Skeletal muscle tissue (tissue), 4 donors: ENCODE data around the gene CNTD1. TPM values are rescaled to one million over a fixed set of nuclear protein-coding genes. Genes with fewer than 3 reads are reported as not detected.

ENCODE experiments used
- H3K27ac ChIP-seq: one replicate; pipeline ENCODE4 v1.7.0; 2013; ENCODE audit warnings: mild to moderate bottlenecking, low read depth, low read length, inconsistent platforms
- H3K27me3 ChIP-seq, 3 donors: one replicate each; pipeline ENCODE4 v1.7.0; 2013; ENCODE audit warnings: low read length in 3 of 3; ENCODE audit not compliant: control insufficient read depth in 3 of 3, insufficient read depth in 3 of 3
- H3K36me3 ChIP-seq, 3 donors: one replicate each; pipeline ENCODE4 v1.7.0; 2013; ENCODE audit warnings: low read length in 3 of 3; ENCODE audit not compliant: control insufficient read depth in 3 of 3, insufficient read depth in 3 of 3
- H3K4me1 ChIP-seq, 3 donors: one replicate each; pipeline ENCODE4 v1.7.0; 2013; ENCODE audit warnings: low read length in 3 of 3, mild to moderate bottlenecking in 3 of 3; ENCODE audit not compliant: control insufficient read depth in 3 of 3, insufficient read depth in 3 of 3
- H3K4me3 ChIP-seq, 3 donors: one replicate each; pipeline ENCODE4 v1.7.0; 2013; ENCODE audit warnings: low read length in 3 of 3
- H3K9ac ChIP-seq, 3 donors: one replicate each; pipeline ENCODE4 v1.7.0; 2013; ENCODE audit warnings: low read length in 3 of 3, mild to moderate bottlenecking in 3 of 3, moderate library complexity in 2 of 3, low read depth in 1 of 3
- H3K9me3 ChIP-seq, 3 donors: one replicate each; pipeline ENCODE4 v1.7.0; 2013; ENCODE audit warnings: low read length in 3 of 3; ENCODE audit not compliant: control insufficient read depth in 3 of 3
- total RNA-seq: library from RNA; depleted of rRNA; stranded (reverse); fragments of >200 nt; gene quantifications from one replicate; pipeline ENCODE4 v1.2.3, GENCODE V29; 2014
- donor health status: Osteomylitis.

The CNTD1 gene
- total RNA-seq, 1 donor from 2014 or later: 1.0 TPM

DNA sequence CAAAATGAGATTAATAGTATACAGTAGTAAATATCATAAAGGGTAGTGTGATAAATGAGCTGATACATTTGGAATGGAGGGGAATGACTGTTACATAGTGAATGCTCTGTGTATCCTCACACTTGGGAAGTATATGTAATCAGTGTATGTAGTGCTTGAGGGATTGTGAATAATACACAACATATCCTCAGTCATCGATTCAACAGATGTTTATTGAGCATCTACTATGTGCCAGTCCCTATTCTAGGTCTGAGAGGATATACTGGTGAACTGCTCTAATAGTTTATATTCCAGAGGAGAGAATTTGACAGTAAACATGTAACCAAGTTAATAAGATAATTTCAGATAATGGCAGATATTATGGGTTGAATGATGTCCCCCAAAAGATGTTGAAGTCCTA is 28.8 kb downstream of the CNTD1 start:
- Histone ChIP-seq H3K4me1 (peaks cover 7 to 18% (median 17%) of the 10 kb centered on the region in 3 donors), H3K9ac (no peak overlapping the region), H3K27ac (no peak overlapping the region), H3K4me3 (no peak overlapping the region), H3K36me3 (peaks cover 0 to 2% (median 0%) of the 10 kb centered on the region in 3 donors), H3K9me3 (no peaks in the 10 kb centered on the region), H3K27me3 (peaks cover 0 to 2% (median 0%) of the 10 kb centered on the region in 3 donors)

DNA sequence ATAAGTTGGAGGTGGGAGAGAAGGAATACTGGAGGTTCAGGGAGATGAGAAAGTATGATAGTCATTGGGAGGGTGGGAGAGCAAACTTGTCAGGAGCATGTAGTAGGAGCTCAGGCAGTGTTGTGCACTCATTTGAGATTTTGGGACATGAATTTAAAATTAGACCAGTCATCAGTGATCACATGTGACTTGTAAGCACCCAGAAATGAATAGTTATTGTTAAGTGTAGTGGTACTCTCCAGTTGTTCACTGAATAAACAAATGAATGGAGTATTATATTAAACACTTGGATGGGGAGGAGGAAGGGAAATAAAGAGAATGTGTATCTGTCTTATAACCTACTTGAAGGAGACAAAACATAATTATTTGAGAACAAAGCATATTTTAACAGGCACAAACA is 32.3 kb downstream of the CNTD1 start:
- peaks cover 0 to 2% (median 0%) of the 10 kb centered on the region in 3 donors for H3K27me3 ChIP-seq
- no peak overlapping the region for H3K27ac ChIP-seq
- H3K9me3 ChIP-seq: no peaks in the 10 kb centered on the region
- peaks cover 4 to 5% (median 4%) of the 10 kb centered on the region in 3 donors for H3K36me3 ChIP-seq
- no peak overlapping the region for H3K9ac ChIP-seq
- H3K4me3 ChIP-seq: no peak overlapping the region
- peaks cover 9 to 27% (median 15%) of the 10 kb centered on the region in 3 donors for H3K4me1 ChIP-seq

DNA sequence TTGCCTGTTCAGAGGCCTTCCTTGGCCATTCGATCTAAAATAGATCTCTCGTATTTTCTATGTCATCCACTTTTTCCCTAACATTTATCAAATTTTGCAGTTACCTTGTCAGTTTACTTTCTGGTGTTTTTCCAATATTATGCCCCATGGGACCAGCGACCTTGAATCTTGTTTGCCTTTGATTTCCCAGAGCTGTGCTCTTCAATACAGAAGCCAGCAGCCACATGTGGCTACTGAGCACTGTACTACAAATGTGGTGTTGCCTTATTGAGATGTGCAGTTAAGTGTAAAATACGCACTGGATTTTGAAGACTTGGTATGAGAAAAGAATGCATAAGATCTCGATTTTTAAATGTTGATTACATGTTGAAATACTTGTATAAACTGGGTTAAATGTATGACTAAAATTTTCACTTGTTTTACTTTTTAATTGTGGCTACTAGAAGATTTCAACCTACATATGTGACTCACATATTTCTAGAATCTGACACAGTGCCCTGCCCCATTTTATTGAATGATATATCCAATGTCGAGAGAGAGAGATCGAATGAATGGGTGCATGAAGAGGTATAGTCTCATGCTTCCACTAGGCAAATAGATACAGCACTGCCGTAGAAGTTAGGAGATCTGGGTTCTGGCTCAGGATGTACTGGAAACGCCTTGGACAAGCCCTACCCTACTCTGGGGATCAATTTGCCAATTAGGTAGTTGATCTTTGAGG is 33.7 kb downstream of the CNTD1 start:
- H3K4me1 ChIP-seq: peaks cover 9 to 27% (median 15%) of the 10 kb centered on the region in 3 donors
- peaks cover 0 to 2% (median 0%) of the 10 kb centered on the region in 3 donors for H3K27me3 ChIP-seq
- H3K9me3 ChIP-seq: no peaks in the 10 kb centered on the region
- H3K27ac ChIP-seq: peak overlapping the region; percentile 80
- peak overlapping the region; percentile 91 to 99 (median 99) for H3K9ac ChIP-seq
- peak overlapping the region; percentile 90 to 99 (median 99) for H3K4me3 ChIP-seq
- H3K36me3 ChIP-seq: peaks cover 9 to 13% (median 12%) of the 10 kb centered on the region in 3 donors

DNA sequence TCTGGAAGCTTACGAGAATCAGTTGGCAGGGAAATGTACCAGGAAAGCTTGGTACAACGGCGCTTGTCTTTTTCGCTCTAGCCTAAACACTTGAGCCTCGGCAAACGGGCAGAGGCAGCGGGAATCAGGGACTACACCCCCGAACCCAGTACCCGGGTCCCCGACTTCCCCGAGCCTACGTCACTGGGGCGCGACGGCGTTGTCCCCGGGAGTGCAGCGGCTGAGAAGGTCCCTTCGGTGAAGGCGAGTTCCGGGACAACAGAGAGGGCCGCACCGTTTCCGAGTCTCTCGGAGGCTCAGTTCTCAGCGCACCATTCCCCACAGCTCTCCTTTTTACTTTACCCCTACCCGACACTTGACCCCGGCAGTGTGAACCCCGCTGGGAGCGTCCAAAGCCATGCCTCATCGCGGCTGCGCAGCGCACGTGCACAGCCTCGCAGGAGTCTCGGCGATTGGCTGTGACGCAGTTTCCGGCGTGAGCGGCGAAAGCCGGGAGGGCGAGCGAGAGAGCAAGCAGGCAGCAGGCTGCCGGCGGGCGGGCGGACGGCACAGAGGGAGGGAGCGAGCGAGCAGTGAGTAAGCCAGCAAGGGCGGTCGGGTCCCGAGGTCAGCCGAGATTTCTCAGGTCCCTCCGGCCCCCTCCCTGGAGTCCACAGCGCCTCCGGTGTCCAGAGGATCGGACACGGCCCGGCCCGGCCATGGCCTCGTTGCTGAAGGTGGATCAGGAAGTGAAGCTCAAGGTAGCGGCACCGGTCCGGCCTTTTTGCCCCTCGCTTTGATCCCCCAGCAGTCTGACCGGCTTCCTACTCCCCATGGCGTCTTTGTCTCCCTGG is 34.5 kb downstream of the CNTD1 start, which contains the start of gene PSME3:
TSS of gene PSME3 (plus strand) at position 464 of the 833 bp plus-strand sequence. CDS start at position 699, 235 bp downstream.
- H3K4me1 ChIP-seq: peaks cover 9 to 27% (median 15%) of the 10 kb centered on the region in 3 donors
- peaks cover 16 to 21% (median 20%) of the 10 kb centered on the region in 3 donors for H3K36me3 ChIP-seq
- H3K9ac ChIP-seq: peak within 1 kb of the TSS; percentile 91 to 99 (median 99)
- H3K4me3 ChIP-seq: peak within 1 kb of the TSS; percentile 90 to 99 (median 99)
- no peaks in the 10 kb centered on the region for H3K27me3 ChIP-seq
- peak within 1 kb of the TSS; percentile 80 for H3K27ac ChIP-seq
- H3K9me3 ChIP-seq: no peaks in the 10 kb centered on the region

DNA sequence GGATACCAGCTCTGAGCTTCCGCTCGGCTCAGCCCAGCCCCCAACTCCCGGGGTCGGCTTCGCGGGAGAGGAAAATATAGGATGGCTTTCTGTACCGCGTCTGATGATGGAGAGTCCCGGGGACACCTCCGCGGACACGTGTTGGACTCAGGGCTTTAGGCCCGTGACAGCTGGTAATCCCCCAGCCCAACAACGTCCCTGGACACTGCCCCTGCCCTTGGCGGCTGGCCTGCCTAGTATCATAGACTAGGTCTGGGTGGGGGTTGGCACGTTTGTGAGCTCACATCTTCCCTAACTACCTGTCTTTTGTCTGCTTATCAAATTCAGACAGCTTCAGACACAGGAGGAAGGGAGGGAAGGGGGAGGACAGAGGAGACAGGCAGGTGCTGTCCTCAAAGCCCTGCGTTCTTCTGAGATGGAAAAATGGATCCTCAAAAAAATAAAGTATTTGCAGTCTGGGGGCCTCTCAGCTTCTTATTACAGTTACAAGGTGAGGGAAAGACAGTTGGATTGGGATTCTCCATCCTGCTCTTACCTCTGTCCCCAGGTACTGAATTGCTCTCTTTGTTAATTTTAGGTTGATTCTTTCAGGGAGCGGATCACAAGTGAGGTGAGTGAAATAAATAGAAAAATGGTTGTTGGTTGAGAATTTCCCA is 35.2 kb downstream of the CNTD1 start:
- H3K9ac ChIP-seq: peak overlapping the region; percentile 91 to 99 (median 99)
- peak overlapping the region; percentile 90 to 99 (median 99) for H3K4me3 ChIP-seq
- peaks cover 9 to 27% (median 15%) of the 10 kb centered on the region in 3 donors for H3K4me1 ChIP-seq
- no peaks in the 10 kb centered on the region for H3K9me3 ChIP-seq
- H3K27ac ChIP-seq: peak overlapping the region; percentile 80
- H3K27me3 ChIP-seq: no peaks in the 10 kb centered on the region
- H3K36me3 ChIP-seq: peaks cover 24 to 27% (median 25%) of the 10 kb centered on the region in 3 donors

DNA sequence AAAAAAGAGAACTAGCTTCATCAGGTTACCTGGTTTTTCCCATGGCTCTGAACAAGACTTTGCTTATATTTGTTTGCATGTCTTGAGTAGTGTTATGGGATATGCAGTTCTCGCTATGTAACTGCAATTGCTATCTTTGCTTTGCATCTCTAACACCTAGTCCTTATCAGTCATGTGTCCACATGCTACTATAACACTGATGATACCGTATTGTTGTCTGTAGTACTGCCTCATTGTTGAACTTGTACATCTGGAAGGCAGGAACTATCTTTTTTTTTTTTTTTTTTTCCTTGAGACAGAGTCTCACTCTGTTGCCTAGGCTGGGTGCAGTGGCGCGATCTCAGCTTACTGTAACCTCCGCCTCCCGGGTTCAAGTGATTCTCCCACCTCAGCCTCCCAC is 37.1 kb downstream of the CNTD1 start:
- Histone ChIP-seq H3K9ac (peak overlapping the region in 1 of 3 donors; percentile 18), H3K4me3 (no peak overlapping the region), H3K27me3 (no peaks in the 10 kb centered on the region), H3K27ac (no peak overlapping the region), H3K36me3 (peaks cover 35 to 39% (median 35%) of the 10 kb centered on the region in 3 donors), H3K4me1 (peaks cover 9 to 27% (median 15%) of the 10 kb centered on the region in 3 donors), H3K9me3 (no peaks in the 10 kb centered on the region)

DNA sequence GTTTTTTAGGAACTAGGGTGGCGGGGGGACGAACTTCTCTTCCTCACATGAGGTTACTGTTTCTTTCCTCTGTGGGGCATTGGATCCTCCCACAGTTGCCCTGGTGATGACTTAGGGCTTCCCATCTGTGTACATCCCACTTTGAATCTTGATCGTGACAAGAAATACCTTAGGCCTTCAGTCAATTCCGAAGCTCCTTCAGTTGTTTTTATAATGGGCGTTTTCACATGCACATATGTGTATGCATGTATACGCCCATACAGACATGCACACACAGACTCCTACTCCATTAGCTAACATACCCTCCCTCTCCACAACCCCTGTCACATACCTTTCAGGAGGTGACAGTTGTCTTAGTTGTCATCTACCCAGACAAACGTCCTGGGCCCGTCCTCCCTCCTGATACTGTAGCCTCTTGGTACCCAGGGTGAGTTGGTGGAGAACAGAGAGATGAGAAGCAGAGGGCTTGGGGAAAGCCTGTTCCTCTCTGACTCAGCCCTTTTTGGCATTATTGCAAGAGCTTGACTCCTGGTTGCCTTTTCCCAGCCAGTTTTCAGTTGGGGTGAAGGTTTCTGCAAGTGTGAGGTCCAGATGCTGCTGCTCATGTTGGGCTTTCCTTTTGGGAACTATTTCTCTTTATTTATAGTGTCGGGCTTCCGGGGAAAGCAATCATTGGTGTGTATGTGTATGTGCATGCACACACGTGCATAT is 43.5 kb downstream of the CNTD1 start:
- H3K9me3 ChIP-seq: no peaks in the 10 kb centered on the region
- H3K27me3 ChIP-seq: no peaks in the 10 kb centered on the region
- H3K36me3 ChIP-seq: peaks cover 57 to 76% (median 62%) of the 10 kb centered on the region in 3 donors
- H3K27ac ChIP-seq: no peak overlapping the region
- no peak overlapping the region for H3K9ac ChIP-seq
- no peak overlapping the region for H3K4me3 ChIP-seq
- peaks cover 0 to 5% (median 0%) of the 10 kb centered on the region in 3 donors for H3K4me1 ChIP-seq

DNA sequence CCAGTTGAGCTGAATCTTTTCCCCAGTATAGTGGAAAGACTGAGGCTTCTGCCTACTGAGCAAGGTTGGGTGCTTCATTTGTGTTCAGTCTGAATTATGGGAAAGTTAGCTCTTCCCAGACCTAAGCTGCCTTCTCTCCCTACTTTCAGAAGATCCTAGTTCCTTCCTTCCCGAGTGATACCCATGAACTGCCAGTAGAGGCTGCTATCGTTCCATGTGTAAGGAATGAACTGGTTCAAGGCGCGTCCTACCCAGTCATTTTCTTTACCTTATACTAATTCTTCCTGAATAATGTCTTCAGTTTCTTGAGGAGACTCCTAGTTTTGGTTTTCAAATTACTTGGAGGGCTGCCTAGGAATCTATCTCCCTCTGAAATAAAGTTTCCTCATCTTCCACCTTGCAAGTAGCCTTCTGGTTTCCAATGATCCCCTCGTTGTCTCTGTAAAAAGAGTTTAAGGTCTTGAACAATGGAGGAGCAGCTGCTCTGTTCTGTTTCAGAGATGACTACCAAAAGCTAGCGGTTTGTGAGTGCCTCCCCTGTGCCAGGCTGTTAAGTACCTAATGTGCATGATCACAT is 44.8 kb downstream of the CNTD1 start:
- no peak overlapping the region for H3K27ac ChIP-seq

DNA sequence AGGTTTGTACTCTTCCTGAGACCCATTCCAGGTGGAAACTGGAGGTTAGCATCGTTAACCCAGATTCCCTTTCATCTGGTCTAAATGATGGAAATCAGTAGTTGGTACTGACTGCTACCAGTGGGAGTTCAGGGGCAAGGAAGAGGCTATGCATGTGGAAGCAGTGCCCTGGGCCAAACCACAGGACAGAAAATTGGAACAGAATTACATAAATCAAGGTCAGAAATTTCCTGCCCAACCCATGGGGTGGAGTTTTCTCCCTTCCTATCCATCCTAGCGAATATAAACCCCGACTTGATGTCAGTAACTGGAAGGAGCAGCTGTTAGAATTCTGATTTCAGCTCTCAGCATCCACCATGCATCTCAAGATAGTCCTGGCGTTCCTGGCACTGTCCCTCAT is 45.6 kb downstream of the CNTD1 start, which contains the start of gene AOC2:
TSS of gene AOC2 (plus strand) at position 310 of the 400 bp plus-strand sequence. CDS start at position 357, 47 bp downstream.
- Histone ChIP-seq H3K4me3 (no peak within 1 kb of the TSS), H3K9me3 (no peaks in the 10 kb centered on the region), H3K9ac (no peak within 1 kb of the TSS), H3K36me3 (peaks cover 38 to 56% (median 44%) of the 10 kb centered on the region in 3 donors), H3K27ac (no peak within 1 kb of the TSS), H3K27me3 (no peaks in the 10 kb centered on the region), H3K4me1 (peaks cover 0 to 7% (median 0%) of the 10 kb centered on the region in 3 donors)

More for the DNA sequence above, 44.8 kb downstream of the CNTD1 start:
- Histone ChIP-seq H3K9ac (no peak overlapping the region), H3K27me3 (no peaks in the 10 kb centered on the region), H3K36me3 (peaks cover 46 to 64% (median 52%) of the 10 kb centered on the region in 3 donors), H3K4me3 (no peak overlapping the region), H3K4me1 (peaks cover 0 to 7% (median 0%) of the 10 kb centered on the region in 3 donors), H3K9me3 (no peaks in the 10 kb centered on the region)
